GM23248 (cell line): ENCODE results near the gene ALDH3B2.

Experiments used
- EZH2 ChIP-seq: fragments of 200-600 bp; sonication (generic); IDR thresholded peaks from 2 replicates; pipeline ENCODE4 v1.6.1; 2018; ENCODE audit warnings: antibody characterized with exemption, mild to moderate bottlenecking; ENCODE audit not compliant: insufficient read depth, poor library complexity, severe bottlenecking
- EZH2phosphoT487 ChIP-seq: fragments of 200-600 bp; sonication (generic); IDR thresholded peaks from 2 replicates; pipeline ENCODE4 v1.6.1; 2018; ENCODE audit warnings: antibody characterized with exemption, moderate library complexity, mild to moderate bottlenecking, low read depth; ENCODE audit not compliant: insufficient read depth

- TF ChIP-seq EZH2phosphoT487 = no peak
- TF ChIP-seq EZH2 = no peak
Observed at GRCh38 chr11:67649634-67650510, 24.6 kb downstream of the ALDH3B2 start.
